8988T (cell line): ENCODE results near the gene PNPLA8.
"Not testable (repeated sequence)": the region's sequence is repeated elsewhere in the genome, so short reads cannot be mapped to it uniquely, and the experiment has no call there.

Experiments used
- DNase-seq: peaks from one replicate; pipeline ENCODE4 v3.0.0; 2011

Gene PNPLA8

GRCh38 chr7:108467391-108467790, 58.5 kb downstream of the PNPLA8 start:
- DNase-seq, result no peak

DNA sequence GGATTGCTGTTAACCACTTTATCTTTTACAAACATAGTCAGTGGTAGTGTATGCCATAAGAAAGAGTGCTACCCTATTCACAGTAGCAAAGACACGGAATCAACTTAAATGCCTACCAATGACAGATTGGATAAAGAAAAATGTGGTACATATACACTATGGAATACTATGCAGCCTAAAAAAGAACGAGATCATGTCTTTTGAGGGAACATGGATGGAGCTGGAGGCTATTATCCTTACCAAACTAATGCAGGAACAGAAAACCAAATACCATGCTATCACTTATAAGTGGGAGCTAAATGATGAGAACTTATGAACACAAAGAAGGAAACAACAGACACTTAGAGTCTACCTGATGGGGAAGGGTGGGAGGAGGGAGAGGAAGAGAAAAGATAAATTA, 59.6 kb downstream of the PNPLA8 start:
- not testable (repeated sequence) for DNase-seq

DNA sequence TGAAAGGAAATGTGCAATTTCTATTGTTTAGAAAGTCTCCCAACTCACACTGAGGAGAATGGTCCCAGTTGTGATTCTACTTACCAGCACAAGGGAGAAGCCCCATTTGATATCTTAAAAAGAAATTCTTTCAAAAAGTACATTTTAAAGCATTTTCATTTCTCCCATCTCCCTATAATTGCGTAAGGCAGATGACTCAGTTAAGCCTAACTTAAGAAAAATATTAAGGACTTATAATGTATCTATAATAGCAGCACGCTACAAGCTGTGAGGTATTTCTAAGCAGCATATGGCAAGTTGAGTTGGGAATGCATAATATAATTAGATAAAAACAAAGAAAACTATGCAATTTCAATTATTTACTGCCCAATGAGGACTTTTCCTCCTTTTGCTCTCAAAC, 61.2 kb downstream of the PNPLA8 start:
- no peak for DNase-seq

DNA sequence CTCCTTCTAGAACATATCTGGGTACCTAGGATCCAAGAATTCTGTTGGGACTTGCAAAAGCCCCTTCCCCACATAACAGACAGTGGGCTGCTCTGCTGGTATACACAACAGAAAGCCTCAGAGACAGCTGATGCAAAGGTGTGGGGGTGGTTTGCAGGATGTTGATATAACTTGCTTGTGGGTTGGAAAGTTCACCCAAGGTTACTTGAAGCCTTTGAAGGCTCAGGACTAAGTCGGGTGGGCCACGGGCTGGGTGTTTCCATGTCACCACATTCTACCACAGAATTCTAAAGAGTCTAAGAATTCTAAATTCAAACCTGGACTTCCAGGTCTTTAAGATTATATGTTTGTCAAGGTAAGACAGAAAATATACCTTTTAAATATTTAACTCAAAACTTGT, 62.3 kb downstream of the PNPLA8 start:
- no peak for DNase-seq

DNA sequence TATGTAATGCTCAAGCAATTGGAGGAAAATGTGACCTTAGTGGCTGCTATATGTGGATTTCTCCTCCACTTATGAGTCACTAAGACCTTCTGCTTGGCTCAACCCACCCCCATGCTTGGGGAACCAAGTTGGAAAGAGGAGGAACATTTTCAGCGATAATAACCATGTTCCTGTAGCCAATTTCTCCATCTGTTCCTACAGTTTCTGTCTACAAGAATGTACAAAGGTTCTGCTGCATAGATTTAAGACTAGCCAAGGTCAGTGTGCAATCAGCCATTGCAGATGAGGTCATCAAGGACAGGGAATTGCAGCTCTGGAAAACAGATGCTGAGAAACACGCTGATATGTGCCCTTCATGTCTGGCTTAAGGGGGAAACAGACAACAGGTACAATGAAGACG, 64.1 kb downstream of the PNPLA8 start:
- DNase-seq, result no peak

DNA sequence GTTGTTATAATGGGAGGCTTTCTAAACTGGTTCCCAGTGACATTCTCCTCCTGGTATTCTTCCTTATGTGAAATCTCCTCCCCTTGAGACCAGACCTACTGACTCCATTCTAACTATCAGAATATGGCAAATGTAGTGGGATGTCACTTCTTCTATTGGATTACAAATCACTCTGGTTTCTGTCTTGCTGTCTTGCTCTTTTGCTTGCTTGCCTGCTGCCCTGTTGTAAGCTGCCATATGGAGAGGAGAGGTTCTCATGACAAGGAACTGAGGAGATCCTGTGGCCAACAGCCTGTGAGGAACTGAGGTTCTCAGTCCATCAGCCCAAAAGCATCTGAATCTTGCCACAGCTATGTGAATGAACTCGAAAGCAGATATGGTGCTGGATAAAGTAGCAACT, 65.0 kb downstream of the PNPLA8 start:
- DNase-seq, result no peak

DNA sequence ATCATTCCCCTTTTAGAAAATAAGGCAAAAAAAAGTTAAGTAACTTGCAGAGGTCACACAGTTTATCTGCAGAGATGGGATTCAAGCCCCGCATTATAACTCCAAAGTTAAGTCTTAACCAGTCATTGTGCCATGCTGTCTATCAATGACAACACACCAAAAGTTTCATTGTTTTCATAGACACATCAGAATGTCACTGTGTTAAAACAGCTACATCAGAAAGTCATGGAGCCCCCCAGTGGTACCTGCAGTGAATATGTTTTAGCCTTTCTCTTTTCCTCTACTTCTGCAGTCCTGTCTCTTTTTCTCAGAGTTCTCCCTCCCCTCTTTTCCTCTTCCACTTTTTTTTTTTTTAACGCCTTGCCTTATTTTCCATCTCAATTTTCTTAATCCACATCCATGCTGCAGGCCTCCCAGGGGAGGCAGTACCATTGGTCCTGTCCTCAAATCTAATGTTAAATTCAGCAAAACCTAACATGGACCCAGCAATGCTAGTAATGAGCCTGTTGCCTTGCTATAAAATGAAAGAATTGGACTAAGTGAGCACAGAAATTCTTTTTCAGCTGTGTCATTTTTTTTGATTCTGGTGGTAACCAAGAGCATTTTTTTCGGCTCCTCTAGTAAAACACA, 65.9 kb downstream of the PNPLA8 start:
- DNase-seq, result peak; percentile 26

GRCh38 chr7:108457871-108458270, 68.1 kb downstream of the PNPLA8 start:
- DNase-seq, result no peak

DNA sequence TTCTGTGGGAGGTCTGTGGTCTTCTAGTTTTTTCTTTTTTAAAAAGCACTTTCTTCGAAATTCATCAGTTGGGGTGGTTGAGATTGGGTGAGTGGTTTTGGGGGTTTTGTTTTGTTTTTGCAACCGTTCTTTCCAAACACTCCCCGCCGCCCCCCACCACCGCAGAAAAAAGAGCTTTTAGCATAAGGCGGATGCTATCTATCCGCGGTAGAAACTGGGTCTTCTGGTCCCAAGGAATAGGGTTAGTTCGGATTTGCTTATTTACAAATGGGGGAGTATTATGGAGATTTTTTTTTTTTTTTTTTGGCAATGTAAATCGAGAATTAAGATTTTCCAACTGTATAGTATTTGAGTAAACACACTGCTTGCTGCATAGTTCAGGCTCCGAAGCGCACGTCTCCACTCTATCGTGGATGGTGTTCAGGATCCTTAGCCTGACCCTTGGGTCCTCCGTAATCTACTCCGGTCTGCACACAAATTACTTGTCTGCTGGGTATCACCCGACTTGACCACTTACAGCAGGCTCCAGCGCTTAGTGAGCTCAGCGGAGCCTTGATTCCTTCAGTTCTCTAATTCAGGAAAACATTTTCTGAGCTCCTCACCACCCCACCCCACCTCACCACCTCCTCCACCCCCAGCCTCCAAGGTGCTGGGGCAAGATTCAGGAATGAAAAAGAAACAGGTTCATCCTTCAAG, 68.9 kb downstream of the PNPLA8 start:
- DNase-seq, result no peak

GRCh38 chr7:108455998-108456677, 69.8 kb downstream of the PNPLA8 start, which contains the start of gene NRCAM:
TSS of gene NRCAM (minus strand) at chr7:108456436. CDS start at chr7:108240064, 216,372 bp downstream.
- peak; percentile 62 for DNase-seq

DNA sequence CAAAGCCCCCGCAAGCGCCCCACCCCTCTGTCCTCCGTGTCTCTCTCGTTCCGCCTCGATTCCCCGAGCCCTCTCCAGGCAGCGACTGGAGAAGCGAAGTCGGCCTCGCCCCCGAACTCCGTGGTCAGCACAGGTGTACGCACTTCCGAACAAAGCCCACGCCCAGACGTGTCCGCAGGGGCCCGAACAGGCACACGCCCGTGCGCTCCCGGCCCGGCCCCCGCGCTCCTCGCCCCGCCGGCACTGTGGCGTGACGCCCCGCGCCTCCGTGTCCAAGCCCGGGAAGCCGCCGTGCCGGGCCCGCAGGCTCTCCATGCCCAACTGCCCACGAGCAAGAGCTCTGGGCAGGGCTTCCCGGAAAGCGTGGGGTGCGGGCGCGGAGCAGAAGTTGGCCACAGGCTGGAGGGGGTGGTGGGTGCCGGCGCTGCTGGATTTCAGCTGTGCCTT, 70.4 kb downstream of the PNPLA8 start:
- peak; percentile 41 for DNase-seq

GRCh38 chr7:108454674-108455550, 71.0 kb downstream of the PNPLA8 start:
- peak; percentile 49 for DNase-seq

DNA sequence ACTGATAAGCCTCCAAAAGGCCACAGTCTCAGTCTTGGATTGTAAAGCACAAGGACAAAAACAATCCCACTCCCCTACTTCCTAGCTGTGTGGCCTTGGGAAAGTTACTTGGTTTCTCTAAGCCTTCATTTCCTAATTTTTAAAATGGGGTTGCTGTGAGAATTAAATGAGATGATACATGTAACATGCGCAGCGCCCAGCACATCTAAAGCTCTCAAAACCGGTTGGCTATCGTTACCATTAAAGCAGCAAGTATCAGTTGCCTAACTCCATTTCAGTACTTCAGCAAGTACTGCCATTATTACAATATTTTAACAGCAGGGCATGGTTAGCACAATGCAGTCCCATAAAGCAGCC, 71.6 kb downstream of the PNPLA8 start:
- no peak for DNase-seq

GRCh38 chr7:108453320-108453719, 72.6 kb downstream of the PNPLA8 start:
- no peak for DNase-seq

GRCh38 chr7:108452707-108453106, 73.2 kb downstream of the PNPLA8 start:
- no peak for DNase-seq

DNA sequence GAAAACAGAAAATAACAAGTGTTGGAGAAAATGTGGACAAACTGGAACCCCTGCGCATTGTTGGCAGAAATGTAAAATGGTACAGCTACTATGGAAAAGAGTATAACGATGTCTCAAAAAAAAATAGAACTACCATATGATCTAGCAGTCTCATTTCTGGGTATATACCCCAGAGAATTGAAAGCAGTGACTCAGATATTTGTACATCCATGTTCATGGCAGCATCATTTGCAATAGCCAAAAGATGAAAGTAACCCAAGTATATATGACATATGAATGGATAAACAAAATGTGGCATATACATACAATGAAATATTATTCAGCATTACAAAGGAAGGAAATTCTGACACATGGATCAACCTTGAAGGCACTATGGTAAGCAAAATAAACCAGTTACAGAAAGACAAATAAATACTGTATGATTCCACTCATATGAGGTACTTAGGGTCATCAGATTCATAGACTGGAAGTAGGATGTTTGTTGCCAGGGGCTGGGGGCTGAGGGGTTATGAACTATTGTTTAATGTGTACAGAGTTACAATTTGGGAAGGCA, 74.6 kb downstream of the PNPLA8 start:
- no peak for DNase-seq

DNA sequence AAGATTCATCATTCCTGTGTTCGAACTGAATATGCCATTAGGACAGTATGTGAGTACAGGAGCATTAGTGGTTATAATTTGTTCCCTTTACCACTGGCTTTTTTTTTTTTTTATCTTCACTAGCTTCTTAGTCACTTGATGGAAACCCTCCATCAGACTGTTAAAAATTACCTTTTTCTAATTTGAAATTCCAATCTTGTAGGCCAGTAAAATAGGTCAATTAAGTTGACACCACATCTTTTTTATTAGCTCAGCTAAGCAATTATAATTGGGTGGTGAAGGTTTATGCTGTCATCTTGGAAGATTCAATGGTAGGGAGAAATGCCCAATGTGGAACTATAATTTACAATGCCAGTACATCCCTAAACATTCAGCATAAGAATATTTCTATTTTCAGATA, 75.8 kb downstream of the PNPLA8 start:
- DNase-seq, result no peak

- no peak for DNase-seq
Measured at GRCh38 chr7:108449521-108449920, 76.4 kb downstream of the PNPLA8 start.

DNA sequence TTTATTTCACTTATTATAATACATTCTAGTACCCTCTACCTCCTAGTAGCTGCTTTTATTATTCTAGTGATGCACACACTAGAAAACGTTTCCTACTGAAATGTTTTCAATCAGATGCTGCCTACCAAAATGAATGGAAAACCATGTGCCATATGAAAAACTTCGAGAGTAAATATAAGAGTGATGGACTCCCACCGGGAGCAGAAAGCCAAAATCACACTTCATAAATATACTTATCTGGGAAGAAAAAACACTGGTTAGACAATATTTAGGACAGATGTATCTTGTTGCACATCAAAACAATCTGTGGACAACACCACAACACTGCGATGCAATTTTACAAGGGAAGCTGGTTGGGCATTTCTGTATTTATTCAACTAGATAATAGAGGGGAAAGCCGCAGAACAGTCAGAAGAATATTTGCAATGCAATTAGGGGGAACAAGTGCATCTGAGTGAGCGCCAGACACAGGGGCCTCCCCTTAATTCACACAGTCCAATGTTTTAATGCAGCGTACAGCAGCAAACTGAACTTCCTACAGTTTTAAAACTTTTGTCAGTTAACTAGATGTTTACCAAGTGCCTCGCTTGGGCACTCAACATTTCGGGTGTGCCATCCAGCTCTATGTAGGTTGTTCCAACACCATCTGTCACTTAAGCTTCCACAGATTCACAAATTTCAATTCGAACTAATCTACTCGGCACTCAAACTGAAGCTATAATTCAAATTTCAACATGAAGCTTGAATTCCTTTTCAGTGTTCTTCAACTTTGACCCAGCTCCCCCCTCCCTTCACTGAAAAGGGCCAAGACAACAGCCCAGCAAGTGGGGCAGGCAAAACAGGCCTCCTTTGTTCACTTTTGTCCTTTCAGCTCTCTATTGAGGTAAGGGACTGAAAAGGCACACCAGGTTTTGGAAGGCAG, 77.1 kb downstream of the PNPLA8 start:
- no peak for DNase-seq

DNA sequence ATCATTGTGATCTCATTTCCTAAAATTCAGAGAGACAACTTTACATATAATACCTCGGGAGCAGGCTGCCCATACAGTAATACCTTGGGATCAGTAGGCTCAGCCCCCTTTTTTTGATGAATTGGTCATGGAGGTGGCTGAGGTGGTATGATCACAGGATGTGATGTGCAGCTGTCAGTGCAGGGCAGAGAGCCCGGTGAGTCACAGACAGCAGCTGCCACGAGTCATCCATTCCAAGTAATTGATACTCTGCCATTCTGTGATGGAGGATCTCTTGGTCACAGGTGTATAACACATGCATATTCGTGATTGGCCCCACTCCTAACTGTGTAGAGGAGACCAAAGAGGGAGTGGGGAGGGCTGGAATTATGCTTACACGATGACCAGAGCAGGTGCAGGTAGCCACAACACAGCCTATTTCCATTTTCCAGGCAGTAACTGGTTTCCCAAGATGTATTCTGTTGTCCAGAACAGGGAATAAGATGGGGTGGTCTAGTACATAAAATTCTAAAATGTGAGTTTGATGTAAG, 83.8 kb downstream of the PNPLA8 start:
- DNase-seq, result no peak

DNA sequence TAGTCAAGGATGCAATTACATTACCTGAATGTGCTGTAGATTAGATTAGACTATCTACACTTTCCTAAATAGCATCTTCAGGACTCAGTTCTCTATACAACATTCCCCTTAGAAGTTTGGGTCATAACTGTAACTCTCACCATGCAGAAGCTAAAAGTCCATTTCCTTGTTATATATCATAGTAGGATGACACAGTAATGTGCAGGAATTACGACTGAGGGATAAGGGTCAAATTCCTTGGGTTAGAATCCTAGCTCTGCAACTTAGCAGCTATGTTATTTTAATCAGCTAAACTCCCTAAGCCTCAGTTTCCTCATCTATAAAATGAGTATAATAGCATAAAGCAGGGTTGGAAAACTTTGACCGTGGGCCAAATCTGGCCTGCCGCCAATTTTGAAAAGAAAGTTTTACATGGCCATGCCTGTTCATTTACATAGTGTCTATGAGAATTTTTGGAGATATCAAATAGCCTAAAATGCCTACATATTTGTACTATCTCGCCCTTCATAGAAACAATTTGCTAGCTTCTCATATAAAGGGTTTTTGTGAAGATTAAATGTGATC, 84.5 kb downstream of the PNPLA8 start:
- no peak for DNase-seq
